HUES64 (cell line): ENCODE results near the gene REPIN1.

Experiments used
- H3K27ac ChIP-seq: 2 replicates; pipeline ENCODE4 v1.7.0; 2013; ENCODE audit warnings: low read depth, low read length, inconsistent platforms
- H3K27me3 ChIP-seq: 2 replicates; pipeline ENCODE4 v1.6.1; 2013; ENCODE audit warnings: mild to moderate bottlenecking, low read length; ENCODE audit not compliant: insufficient read depth
- H3K36me3 ChIP-seq: 2 replicates; pipeline ENCODE4 v1.6.1; 2013; ENCODE audit warnings: mild to moderate bottlenecking, low read length; ENCODE audit not compliant: insufficient read depth
- H3K4me1 ChIP-seq: 2 replicates; pipeline ENCODE4 v1.6.1; 2013; ENCODE audit warnings: mild to moderate bottlenecking, low read length, moderate library complexity; ENCODE audit not compliant: insufficient read depth
- H3K4me3 ChIP-seq: 2 replicates; pipeline ENCODE4 v1.5.1; 2013; ENCODE audit warnings: mild to moderate bottlenecking, low read length, moderate library complexity
- H3K9ac ChIP-seq: 2 replicates; pipeline ENCODE4 v1.6.1; 2013; ENCODE audit warnings: mild to moderate bottlenecking, low read depth, low read length
- H3K9me3 ChIP-seq: 2 replicates; pipeline ENCODE4 v1.6.1; 2013; ENCODE audit warnings: low read depth, low read length; ENCODE audit not compliant: insufficient read depth
- WGBS: fragments of 150-250, 120-280 bp; methylation state at CpG from one replicate; pipeline ENCODE4 v1.1.7; 2013; ENCODE audit warnings: missing lambda C conversion rate; 5-methylcytosine and 5-hydroxymethylcytosine counted together

REPIN1 gene

GRCh38 chr7:150397346-150398107, 28.9 kb downstream of the REPIN1 start:
- 97% methylated on average over 91 of the region's 91 CpGs for WGBS
- Histone ChIP-seq H3K4me1 (peaks cover 58% of the 10 kb centered on the region), H3K4me3 (no peak overlapping the region), H3K27ac (no peak overlapping the region), H3K36me3 (peaks cover 18% of the 10 kb centered on the region; the same call in 1 of the 2 replicates), H3K27me3 (no peaks in the 10 kb centered on the region), H3K9me3 (no peaks in the 10 kb centered on the region), H3K9ac (no peak overlapping the region)

DNA sequence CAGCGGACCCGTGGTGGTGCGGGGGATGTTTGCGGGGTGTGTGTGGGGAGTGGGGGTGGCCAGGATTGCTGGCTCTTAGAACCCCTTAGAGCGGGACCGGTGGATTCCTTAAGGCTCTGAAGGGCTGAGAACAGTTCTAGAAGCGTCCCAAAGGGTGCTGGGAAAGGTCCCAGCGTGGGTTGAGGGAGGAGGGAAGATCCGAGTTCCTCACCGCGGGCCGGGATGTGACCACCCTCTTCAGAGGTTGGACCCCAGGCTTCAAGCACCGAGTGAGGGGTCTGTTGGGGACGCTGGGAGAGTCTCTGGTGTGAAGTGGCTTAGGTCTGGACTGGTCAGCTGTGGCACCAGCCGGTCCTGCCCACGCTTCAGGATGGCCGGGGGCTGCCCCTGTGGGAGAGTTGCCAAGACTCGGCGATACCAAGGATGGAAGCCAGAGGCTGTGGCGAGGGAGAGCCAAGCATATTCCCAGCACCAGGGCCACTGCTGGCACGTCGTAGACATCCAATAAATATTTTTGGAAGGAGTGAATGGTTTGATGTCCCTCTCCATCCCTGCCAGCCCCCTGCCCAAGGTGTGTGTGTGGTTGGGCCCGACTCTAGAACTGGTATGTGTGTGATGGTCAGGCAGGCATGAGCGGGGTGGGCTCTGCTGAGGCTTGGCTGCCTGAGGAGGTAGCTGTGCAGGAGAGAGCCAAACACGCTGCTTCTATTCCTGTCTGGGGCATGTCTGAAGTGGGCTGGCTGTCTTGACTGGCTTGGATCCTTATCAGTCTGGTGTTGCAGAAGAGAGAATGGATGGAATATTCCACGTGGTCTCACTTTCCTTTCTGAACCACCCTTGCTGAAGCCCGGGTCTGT, 29.7 kb downstream of the REPIN1 start:
- Histone ChIP-seq H3K4me1 (peaks cover 62% of the 10 kb centered on the region), H3K27me3 (no peaks in the 10 kb centered on the region)
- 93% methylated on average over 27 of the region's 27 CpGs for WGBS

GRCh38 chr7:150398965-150399320, 30.3 kb downstream of the REPIN1 start:
- WGBS: 95% methylated on average over 2 of the region's 2 CpGs
- Histone ChIP-seq H3K9me3 (no peaks in the 10 kb centered on the region), H3K4me3 (no peak overlapping the region), H3K9ac (peak overlapping the region; percentile 9; the same call in 1 of the 2 replicates), H3K4me1 (peaks cover 64% of the 10 kb centered on the region), H3K27ac (peak overlapping the region; percentile 98), H3K27me3 (no peaks in the 10 kb centered on the region), H3K36me3 (peaks cover 18% of the 10 kb centered on the region; the same call in 1 of the 2 replicates)

More for the DNA sequence above, 29.7 kb downstream of the REPIN1 start:
- peak overlapping the region; percentile 98 for H3K27ac ChIP-seq
- no peaks in the 10 kb centered on the region for H3K9me3 ChIP-seq
- no peak overlapping the region for H3K4me3 ChIP-seq
- H3K9ac ChIP-seq: no peak overlapping the region
- H3K36me3 ChIP-seq: peaks cover 18% of the 10 kb centered on the region; the same call in 1 of the 2 replicates

- Histone ChIP-seq H3K9me3 (no peaks in the 10 kb centered on the region), H3K4me3 (no peak overlapping the region), H3K36me3 (peaks cover 18% of the 10 kb centered on the region; the same call in 1 of the 2 replicates), H3K4me1 (peaks cover 65% of the 10 kb centered on the region), H3K27ac (peak overlapping the region; percentile 98), H3K27me3 (no peaks in the 10 kb centered on the region), H3K9ac (peak overlapping the region; percentile 59)
- WGBS: 59% methylated on average over 15 of the region's 15 CpGs
Measured at GRCh38 chr7:150399421-150400007, 30.9 kb downstream of the REPIN1 start.

DNA sequence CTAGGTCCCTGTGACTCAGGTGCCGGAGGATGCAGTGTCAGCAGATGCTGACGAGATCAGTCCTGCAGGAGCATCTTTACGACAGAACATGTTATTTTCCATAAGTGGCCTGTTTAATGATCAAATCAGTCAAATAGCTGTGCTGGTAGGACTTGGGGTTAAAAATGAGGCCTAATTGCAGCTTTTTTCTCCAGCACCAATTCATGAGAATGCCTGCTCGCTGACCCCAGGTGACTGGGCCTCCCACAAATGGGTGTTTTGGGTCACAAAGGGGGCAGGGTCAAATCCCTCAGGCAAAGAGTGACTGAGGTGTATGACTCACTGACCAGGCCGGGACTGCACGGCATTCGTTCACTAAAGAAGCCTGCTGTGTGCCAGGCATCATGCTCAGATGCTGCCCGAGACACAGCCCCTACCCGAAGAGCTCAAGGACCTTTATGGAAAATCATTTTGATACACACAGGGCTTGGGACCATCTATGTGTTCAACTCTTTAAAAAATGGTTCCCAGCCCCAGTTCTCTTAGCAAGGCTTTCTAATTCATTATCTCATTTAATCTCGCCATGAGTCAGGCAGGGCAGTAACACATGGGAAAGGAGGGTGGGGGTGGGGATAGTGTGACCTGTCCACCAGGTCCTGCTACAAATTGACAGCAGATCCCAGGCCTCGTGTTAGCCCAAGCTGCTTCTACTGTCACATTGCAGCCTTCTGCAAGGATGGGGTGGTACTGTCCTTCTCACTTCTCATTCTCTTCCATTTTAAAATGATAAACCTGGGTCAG, 31.6 kb downstream of the REPIN1 start:
- Histone ChIP-seq H3K27ac (peak overlapping the region; percentile 98), H3K4me3 (no peak overlapping the region), H3K9me3 (no peaks in the 10 kb centered on the region), H3K9ac (peak overlapping the region; percentile 59), H3K36me3 (peaks cover 18% of the 10 kb centered on the region; the same call in 1 of the 2 replicates), H3K4me1 (peaks cover 62% of the 10 kb centered on the region), H3K27me3 (no peaks in the 10 kb centered on the region)
- 55% methylated on average over 11 of the region's 11 CpGs for WGBS

GRCh38 chr7:150400788-150401423, 32.3 kb downstream of the REPIN1 start:
- Histone ChIP-seq H3K9me3 (no peaks in the 10 kb centered on the region), H3K27me3 (no peaks in the 10 kb centered on the region), H3K9ac (peak overlapping the region; percentile 59), H3K27ac (peak overlapping the region; percentile 98), H3K36me3 (peaks cover 14% of the 10 kb centered on the region; the same call in 1 of the 2 replicates), H3K4me3 (no peak overlapping the region), H3K4me1 (peaks cover 57% of the 10 kb centered on the region)
- 79% methylated on average over 15 of the region's 15 CpGs for WGBS

- Histone ChIP-seq H3K36me3 (peaks cover 11% of the 10 kb centered on the region; the same call in 1 of the 2 replicates), H3K4me1 (peaks cover 58% of the 10 kb centered on the region), H3K9ac (peak overlapping the region; percentile 59), H3K27ac (peak overlapping the region; percentile 98), H3K27me3 (no peaks in the 10 kb centered on the region), H3K4me3 (no peak overlapping the region), H3K9me3 (no peaks in the 10 kb centered on the region)
- WGBS: 71% methylated on average over 1 of the region's 1 CpG
Measured at GRCh38 chr7:150401424-150401790, 32.8 kb downstream of the REPIN1 start.

- 8% methylated on average over 7 of the region's 7 CpGs for WGBS
- Histone ChIP-seq H3K27ac (peak overlapping the region; percentile 98), H3K9me3 (no peaks in the 10 kb centered on the region), H3K36me3 (peaks cover 7% of the 10 kb centered on the region; the same call in 1 of the 2 replicates), H3K9ac (peak overlapping the region; percentile 81), H3K4me3 (no peak overlapping the region), H3K27me3 (no peaks in the 10 kb centered on the region), H3K4me1 (peaks cover 64% of the 10 kb centered on the region)
Measured at GRCh38 chr7:150401861-150402631, 33.4 kb downstream of the REPIN1 start.

GRCh38 chr7:150402671-150403321, 34.2 kb downstream of the REPIN1 start:
- 68% methylated on average over 13 of the region's 13 CpGs for WGBS
- Histone ChIP-seq H3K27ac (peak overlapping the region; percentile 98), H3K36me3 (peaks cover 7% of the 10 kb centered on the region; the same call in 1 of the 2 replicates), H3K9me3 (no peaks in the 10 kb centered on the region), H3K4me3 (no peak overlapping the region), H3K27me3 (no peaks in the 10 kb centered on the region), H3K4me1 (peaks cover 66% of the 10 kb centered on the region), H3K9ac (peak overlapping the region; percentile 81)
